ENCODE results near the gene FMO3.

FMO3 gene

GRCh38 chr1:171090604-171091003 is at the start of gene FMO3:
FMO3 (plus strand) TSS chr1:171090905; CDS start chr1:171092659, 1,754 bp downstream.
- no peak for DNase-seq (ENCODE audit: extremely low read depth in 1 of 2, low read depth in 1 of 2)

DNA sequence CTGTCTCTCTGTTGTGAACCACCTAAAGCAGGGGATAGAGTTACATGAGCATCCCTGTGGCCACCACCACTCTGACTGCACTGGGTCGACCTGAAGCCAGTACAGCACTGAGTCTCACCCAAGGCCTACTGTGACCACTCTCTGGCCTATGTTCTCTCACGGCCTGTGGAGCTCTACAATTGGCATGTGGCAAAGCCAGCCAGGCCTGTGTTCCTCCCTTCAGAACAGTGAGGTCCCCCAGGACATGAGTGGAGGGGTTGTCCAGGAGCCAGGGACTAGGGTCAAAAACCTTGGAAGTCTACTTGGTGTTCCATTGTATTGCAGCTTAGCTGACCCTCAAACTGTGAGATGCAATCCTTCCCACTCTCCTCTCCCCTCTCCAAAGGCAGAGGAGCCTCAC is 42.7 kb upstream of the FMO3 start:
- no peak for DNase-seq (ENCODE audit: extremely low read depth in 1 of 2, low read depth in 1 of 2)

GRCh38 chr1:171052977-171053376 is 37.7 kb upstream of the FMO3 start:
- DNase-seq (ENCODE audit: extremely low read depth in 1 of 2, low read depth in 1 of 2), result no peak

DNA sequence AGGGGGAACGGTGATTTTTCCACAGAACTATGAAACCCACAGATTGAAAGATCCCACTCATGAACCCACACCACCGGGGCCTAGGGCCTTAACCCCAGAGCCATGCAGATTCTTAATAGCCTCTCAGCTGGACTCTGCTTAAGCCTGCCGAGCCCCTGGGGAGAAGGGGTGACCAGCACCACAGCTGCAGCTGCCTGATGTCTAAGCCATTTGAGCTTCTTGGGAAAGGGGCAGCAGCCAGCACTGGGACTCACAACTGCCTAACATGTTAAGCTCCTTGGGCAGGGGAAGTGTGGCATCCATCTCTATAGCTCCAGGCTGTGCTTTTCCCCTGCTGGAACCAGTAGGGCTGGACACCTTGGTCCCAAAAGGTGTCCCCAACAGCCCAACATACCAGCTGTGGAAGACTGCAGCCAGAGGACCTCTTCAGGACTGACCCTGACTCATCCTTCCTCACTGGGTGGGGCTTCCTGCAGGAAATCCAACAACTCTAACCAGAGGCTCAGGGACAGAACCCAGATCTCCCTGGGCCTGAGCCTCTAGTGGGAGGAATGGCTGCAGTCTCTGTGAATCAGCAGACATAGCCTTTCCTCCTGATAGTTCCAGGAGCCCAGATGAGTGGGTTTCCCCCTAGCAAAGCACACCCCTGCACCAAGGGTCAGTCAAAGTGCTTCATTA is 34.6 kb upstream of the FMO3 start:
- DNase-seq (ENCODE audit: extremely low read depth in 1 of 2, low read depth in 1 of 2), result no peak

DNA sequence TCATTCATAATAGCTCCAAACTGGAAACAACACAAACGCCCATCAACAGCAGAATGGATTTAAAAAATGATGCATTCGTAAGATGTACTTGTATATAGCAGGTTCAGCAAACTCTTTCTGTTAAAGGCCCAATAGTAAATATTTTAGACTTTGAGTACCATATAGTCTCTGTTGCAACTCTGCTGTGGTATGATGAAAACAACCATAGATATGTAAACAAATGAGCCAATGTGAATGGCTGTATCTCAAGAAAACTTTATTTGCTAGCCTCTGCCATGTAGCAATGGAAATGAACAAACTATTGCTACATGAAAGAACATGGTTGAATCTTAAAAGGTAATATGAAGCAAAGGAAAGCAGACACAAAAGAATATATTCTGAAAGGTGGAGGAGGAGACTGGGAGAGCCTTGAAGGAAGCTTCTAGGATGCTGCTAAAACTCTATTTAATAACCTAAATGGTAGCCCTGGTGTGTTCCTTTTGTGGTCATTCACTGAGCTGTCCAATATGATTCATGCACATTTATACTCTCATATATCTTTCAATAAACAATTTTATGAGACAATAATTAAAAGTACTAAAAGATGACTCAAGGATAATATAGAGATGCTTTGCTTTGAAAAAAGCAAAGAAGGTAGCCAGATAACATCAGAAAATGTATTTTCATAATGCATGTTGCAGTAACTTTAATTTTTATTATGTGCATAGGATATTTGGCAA is 29.1 kb upstream of the FMO3 start:
- no peak for DNase-seq (ENCODE audit: extremely low read depth in 1 of 2, low read depth in 1 of 2)

- no peak for DNase-seq (ENCODE audit: extremely low read depth in 1 of 2, low read depth in 1 of 2)
These were observed 27.8 kb upstream of the FMO3 start for GRCh38 chr1:171062902-171063301.

- DNase-seq (ENCODE audit: extremely low read depth in 1 of 2, low read depth in 1 of 2), result no peak
These were observed 15.7 kb upstream of the FMO3 start for GRCh38 chr1:171075041-171075440.

- no peak for DNase-seq (ENCODE audit: extremely low read depth in 1 of 2, low read depth in 1 of 2)
These were observed 9.4 kb upstream of the FMO3 start for GRCh38 chr1:171081314-171081753.

GRCh38 chr1:171081763-171082201 is 8.9 kb upstream of the FMO3 start:
- DNase-seq (ENCODE audit: extremely low read depth in 1 of 2, low read depth in 1 of 2), result no peak

DNA sequence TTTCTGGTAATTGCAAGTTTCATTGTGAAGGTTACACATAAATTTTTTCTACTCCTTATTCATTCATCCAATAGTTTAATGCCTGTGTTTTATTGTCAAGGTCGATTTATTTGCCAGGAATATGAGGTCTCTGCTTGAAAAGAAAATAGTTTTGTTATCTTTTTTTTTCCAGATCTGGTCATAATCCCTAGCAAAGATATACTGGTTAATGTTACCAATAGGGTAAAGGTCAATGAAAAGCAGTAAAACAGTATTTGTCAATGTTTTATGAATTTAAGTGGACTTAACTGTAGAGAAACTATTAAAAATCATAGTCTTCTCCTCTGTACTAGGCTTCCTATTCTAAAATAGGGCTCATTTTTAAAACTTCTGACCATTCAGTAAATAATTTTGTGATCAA is 8.1 kb upstream of the FMO3 start:
- DNase-seq (ENCODE audit: extremely low read depth in 1 of 2, low read depth in 1 of 2), result no peak

DNA sequence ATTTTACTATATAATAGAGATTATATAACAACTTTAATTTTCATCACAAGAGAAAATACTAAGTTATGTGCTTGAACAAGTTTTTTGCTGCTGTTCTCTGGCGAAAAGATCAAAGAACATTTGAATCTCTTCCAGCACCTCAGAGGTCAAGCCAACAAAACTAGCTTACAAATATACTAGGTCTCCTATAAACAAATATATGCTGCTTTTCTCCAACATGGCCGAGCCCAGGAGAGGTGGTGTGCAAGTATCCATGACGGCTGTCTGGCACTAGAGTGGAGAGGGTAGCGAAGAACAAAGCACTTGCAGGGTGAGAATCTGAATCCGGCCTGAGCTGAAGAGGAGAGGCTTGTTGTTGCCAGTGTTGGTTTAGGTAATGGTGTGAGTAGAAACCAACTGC is 7.5 kb upstream of the FMO3 start:
- no peak for DNase-seq (ENCODE audit: extremely low read depth in 1 of 2, low read depth in 1 of 2)

DNA sequence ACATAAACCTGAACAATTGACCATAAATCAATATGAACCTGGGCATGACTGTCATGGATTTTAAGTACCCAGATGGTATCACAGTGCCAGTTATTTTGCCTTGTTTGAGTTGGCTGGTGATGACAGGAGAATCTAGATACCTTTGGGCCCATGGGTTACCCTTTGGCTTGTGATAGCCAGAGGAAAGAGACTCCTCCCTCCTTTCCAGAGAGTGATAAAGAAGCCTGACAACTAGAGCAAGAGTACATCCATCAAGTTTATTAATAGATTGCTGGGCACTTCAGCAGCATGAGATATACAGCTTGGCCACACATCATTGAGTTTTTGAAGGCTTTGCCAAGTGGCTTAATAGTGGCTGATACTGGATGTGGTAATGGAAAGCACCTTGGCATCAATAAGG is 6.6 kb upstream of the FMO3 start:
- DNase-seq (ENCODE audit: extremely low read depth in 1 of 2, low read depth in 1 of 2), result no peak

DNA sequence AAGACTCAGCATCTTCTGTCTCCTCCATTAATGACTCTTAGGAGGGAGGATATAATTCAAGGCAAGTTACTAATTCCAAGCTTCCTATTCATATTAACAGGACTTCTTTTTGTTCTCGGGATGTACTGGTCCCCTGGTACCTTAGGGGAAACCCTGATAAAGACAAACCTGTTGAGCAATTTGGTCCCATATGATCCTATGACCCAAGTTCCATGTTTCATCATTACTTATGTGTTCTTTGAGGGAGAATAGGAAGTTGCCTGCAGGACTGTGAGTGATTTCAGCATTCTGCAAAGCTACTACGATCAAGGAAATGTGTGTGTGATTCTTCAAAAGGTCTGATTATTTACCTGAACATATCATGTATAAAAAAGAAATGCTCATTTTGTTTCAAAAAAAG is 5.8 kb upstream of the FMO3 start:
- no peak for DNase-seq (ENCODE audit: extremely low read depth in 1 of 2, low read depth in 1 of 2)

DNA sequence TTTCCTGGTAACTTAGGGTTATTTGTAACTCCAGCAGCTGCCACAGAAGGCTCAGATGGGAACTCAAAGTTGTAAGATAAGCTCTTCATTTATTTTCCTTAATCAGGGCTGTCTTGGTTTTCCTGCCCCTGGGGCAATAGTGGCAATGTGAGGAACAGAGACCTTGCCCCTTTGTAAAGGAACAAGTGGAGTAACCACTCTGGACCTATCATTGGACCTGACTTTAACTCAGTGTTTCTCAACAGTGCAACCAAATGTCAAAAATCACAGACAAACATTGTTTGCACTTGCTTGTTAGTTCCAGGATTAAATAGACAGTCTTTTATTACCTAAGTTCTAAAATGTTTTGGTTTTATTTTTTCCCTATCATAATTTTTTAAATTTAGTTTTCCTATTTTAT is 2.8 kb upstream of the FMO3 start:
- DNase-seq (ENCODE audit: extremely low read depth in 1 of 2, low read depth in 1 of 2), result no peak

DNA sequence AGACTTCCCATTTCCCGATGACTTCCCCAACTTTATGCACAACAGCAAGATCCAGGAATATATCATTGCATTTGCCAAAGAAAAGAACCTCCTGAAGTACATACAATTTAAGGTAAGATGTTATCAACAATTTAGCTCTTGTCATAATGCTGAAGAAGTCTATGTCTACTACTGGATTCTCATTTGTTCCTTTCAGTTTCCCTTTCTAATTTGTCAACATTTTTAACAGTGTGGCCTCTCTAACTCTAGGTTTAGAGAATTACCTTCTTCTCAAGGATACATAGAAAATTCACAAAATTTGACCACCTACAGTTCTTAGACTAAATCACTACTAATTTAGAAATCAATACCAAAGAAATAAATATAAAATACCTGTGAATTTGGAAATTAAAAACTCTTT is 13.2 kb downstream of the FMO3 start:
- DNase-seq (ENCODE audit: extremely low read depth in 1 of 2, low read depth in 1 of 2), result no peak

DNA sequence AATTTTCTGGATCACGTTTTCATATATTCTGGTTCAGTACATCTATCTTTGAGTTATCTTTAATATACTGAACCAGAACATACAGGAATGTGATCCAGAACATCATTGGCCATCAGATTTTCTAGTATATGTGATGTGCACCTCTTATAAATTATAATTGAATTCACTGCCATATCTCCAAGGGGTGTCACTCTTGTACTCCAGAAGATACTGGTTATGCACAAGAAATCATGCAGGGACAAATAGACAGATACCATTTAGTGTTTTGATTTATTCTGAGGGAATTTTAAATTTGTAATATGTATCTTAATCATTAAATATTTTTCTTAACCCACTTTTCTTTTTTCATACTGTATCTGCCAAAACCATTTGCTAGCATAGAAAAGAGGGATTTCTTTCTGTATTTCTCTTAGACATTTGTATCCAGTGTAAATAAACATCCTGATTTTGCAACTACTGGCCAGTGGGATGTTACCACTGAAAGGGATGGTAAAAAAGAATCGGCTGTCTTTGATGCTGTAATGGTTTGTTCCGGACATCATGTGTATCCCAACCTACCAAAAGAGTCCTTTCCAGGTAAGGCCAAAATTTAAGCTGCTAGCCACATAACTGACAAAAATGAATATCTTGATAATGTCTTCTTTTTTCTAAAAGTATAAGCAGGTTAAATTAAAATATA is 16.7 kb downstream of the FMO3 start:
- no peak for DNase-seq (ENCODE audit: extremely low read depth in 1 of 2, low read depth in 1 of 2)

- DNase-seq (ENCODE audit: extremely low read depth in 1 of 2, low read depth in 1 of 2), result no peak
These were observed 17.3 kb downstream of the FMO3 start for GRCh38 chr1:171107969-171108368.

- DNase-seq (ENCODE audit: extremely low read depth in 1 of 2, low read depth in 1 of 2), result no peak
These were observed 19.3 kb downstream of the FMO3 start for GRCh38 chr1:171109966-171110365.

- no peak for DNase-seq (ENCODE audit: extremely low read depth in 1 of 2, low read depth in 1 of 2)
These were observed 20.1 kb downstream of the FMO3 start for GRCh38 chr1:171110621-171111326.

- DNase-seq (ENCODE audit: extremely low read depth in 1 of 2, low read depth in 1 of 2), result no peak
These were observed 21.4 kb downstream of the FMO3 start for GRCh38 chr1:171112119-171112518.

DNA sequence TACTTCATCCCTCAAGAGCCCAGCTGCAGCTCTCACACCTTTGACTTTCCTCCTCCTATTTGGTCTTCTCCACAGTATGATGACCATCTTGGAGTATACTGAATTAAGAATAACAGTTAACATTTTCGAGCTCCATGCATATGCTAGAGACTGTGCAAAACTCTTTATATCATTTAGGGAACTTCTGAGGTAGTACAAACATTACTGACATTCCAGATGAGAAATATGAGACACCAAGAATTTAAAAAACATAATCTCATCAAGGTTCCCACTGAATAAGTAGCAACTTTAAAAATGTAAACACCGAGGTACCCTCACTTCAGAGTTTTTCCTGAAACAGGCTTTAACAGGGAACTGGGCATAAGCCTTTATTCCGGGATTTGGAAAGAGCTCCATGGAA is 22.7 kb downstream of the FMO3 start:
- no peak for DNase-seq (ENCODE audit: extremely low read depth in 1 of 2, low read depth in 1 of 2)
